ENCODE data around the gene EFNA2.

EFNA2 gene

DNA sequence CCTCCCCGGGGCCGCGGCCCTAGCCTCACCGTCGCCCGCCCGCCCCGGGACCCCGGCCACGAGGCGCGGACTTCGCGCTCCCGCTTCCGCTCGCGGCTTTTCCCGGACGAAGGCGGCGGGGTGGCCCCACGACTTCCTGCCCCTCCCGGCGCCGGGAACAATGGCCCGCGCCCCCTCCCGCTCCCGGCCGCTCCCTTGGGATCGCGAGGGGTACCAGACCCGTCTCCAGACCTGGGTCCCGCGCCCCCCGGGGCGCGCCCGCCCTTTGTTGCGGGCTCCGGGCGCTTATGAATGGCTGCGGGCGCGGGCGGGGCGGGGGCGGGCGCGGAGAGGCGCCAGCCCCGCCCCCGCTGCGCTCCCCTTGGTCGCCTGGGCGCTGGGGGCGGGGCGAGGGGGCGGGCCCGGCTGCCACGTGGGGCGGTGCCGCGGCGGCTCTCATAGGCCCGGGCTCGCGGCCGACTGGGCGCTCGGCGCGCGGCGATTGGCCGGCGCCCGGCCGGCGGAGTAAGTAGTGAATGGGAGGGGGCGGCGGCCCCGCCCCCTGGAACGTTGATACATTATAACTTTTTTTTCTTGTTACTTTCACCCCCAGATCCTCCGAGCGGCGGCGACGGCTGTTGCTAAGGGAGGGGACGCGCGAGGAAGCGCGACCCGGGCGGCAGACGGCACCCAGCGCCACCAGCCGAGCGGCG lies 36.2 kb upstream of the EFNA2 start:
- DNase-seq (ENCODE audit: low read depth in 3 of 3): peak; percentile 89 to 94 (median 89)

GRCh38 chr19:1249990-1250436 lies 35.7 kb upstream of the EFNA2 start:
- DNase-seq (ENCODE audit: low read depth in 3 of 3): no peak

DNA sequence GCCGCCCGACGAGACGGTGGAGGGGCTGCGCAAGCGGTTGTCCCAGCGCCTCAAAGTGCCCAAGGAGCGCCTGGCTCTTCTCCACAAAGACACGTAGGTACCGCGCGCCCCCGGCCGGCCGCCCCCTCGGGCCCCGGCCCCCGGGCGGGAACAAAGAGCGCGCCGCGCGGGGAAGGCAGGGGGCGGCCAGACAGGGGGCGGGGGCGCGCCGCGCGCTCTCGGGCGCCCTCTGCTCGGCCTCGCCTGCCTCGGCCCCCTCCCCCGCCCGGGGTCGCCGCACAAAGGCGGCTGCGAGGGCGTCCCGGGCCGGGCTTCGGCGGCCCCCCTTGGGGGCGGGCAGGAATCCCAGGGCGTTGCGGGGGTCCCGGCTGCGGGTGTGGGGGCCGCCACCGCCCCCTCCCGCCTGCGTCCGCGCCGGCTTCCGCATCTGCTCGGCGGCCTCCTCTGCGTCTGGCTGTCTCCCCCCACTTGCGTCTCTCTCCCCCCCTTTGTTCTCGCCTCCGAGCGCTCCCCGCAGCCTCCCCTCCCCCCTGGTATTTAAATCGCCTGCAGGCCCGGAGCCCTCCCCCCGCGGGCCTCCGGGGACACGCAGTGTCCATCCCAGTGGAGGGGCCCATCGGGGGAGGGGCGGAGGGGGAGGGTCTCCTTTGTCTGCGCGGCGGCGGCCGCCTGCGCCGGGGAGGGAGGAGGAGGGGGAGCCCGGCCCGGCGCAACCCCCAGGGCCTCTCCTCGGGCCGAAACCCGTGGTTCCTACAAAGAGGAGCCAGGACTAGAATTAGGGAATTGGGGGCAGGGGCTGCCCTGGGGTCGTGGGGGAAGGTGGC lies 35.0 kb upstream of the EFNA2 start:
- no peak for DNase-seq (ENCODE audit: low read depth in 3 of 3)

DNA sequence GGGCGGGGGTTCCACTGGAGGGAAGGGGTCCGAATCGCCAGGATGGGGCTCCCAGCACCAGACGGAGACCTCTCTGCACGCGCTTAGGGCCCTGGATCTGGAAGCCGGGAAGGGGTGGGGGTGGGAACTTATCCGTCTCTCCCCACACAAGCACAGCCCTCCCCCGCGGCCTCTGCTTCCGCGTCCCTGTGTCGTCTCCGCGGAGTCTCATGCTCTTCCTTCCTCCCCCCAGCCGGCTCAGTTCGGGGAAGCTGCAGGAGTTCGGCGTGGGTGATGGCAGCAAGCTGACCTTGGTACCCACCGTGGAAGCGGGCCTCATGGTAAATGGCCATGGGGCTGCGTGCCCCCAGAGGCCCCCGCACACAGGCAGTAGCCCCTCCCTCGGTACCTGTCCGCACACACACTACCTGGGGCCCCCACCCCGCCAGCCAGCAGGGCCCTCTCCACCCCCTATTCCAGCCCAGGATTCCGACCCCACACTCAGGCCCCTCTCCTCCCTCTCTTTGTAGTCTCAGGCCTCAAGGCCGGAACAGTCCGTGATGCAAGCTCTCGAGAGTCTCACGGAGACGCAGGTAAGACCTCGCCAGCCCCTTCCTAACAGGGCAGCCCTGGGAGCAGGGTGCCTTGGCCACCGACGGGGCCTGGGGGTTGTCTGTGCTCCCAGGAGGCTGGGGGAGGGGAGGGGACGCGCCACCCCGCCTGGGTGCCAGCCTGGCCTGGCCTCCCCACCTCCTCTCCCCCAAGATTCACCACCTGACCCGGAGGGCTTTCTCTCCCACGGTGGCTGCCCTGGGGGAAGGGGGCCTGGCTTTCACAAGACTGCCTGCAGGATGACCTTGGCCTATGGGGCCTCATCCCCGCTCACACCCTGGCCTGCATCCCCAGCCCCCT lies 34.1 kb upstream of the EFNA2 start:
- peak in 1 of 3 experiments; percentile 65 for DNase-seq (ENCODE audit: low read depth in 3 of 3)

DNA sequence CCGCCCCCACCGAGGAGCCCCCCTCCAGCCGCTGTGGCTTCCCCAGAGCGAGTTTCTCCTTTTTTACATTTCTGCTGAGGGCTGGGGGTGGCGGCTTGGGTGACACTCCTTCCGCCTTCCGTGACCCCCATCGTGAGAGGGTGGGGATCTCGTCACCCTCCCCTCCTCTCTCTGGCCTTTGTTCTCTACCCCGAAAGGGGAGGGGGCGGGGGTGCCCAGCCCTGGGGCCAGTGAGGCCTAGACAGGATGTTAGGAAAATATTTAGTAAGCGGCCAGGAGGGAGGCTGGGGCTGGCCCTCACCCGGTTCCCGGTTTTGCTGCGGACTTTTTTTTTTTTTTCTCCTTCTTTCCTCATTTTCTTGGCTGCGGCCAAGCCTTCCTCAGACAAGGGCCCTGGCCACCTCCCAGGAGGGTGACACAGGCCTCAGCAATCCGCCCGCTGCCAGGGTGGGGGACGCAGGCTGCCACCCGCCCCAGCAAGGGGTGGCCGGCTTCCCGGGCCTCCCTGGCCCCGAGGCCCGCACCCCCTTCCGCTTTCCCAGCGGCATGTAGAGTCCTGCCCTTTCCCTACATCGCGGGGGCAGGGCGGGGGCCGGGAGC lies 33.4 kb upstream of the EFNA2 start:
- peak in 1 of 3 experiments; percentile 68 for DNase-seq (ENCODE audit: low read depth in 3 of 3)

DNA sequence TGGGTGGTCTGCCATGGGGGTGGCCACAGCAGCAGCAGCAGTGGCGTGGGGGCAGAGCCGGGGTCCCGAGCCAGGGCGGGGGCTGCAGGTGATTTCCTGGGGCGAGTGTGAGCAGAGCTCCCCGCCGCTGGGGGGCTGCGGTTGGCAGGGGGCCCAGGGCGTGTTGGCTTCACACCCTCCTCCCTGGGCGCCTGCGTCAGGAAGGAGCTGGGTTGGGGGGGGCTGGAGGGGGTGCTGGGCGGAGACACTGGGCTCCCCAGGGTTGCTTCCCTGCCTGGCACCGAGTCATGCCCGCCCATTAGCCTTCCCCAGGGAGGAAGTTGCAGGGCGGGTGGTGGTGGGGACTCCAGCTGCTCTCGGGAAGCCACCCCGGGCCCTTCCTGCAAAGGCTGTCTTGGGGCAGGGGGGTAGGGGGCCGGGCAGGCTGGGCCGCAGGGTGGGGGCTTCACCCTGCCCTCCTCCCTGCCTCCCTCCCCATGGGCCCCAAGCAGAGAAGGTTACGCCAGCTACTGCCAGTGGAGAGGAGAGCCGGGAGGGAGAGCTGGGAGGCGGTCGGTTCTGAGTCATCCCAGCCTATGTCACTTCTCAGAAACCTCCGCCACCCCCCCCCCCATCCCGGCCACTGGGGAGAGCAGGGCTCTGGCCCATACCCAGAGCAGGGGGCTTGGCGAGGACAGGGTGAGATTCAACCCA lies 32.7 kb upstream of the EFNA2 start:
- peak in 2 of 3 experiments; percentile 62 to 81 for DNase-seq (ENCODE audit: low read depth in 3 of 3)

DNA sequence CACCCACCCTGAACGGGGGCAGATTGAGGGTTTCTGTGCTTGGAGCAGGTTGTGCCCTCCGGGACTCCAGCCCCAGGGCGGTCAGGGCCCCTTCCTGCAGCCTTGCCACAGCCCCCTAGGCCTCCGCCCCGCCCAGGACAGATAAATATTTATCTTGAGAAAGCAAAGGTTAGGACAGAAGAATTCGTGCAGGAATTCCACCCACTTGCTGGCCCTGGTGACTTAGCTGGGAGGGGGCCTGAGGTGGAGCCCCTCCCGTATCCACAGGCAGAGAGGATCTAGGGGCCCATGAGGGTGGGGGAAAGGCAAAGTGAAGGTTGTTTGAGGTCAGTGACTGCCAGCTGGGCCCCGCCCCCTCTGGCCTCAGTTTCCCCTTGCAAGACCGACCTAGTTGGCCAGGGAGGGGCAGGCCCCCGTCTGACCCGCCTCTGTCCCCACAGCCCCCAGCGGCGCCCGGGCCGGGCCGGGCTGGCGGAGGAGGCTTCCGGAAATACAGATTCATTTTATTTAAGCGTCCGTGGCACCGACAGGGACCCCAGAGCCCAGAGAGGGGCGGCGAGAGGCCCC lies 32.1 kb upstream of the EFNA2 start:
- no peak for DNase-seq (ENCODE audit: low read depth in 3 of 3)

DNA sequence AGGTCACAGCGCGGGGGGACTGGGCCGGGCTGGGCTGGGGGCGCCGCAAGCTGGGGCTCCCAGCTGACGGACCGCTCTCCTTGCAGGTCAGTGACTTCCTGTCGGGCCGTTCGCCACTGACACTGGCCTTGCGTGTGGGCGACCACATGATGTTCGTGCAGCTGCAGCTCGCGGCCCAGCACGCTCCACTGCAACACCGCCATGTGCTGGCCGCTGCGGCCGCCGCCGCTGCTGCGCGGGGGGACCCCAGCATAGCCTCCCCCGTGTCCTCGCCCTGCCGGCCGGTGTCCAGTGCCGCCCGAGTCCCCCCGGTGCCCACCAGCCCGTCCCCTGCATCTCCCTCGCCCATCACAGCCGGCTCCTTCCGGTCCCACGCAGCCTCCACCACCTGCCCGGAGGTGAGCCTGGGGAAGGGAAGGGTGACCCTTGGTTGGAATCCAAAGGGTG lies 31.6 kb upstream of the EFNA2 start:
- no peak for DNase-seq (ENCODE audit: low read depth in 3 of 3)

- DNase-seq (ENCODE audit: low read depth in 3 of 3): no peak
Measured at GRCh38 chr19:1254530-1255185, 31.0 kb upstream of the EFNA2 start.

DNA sequence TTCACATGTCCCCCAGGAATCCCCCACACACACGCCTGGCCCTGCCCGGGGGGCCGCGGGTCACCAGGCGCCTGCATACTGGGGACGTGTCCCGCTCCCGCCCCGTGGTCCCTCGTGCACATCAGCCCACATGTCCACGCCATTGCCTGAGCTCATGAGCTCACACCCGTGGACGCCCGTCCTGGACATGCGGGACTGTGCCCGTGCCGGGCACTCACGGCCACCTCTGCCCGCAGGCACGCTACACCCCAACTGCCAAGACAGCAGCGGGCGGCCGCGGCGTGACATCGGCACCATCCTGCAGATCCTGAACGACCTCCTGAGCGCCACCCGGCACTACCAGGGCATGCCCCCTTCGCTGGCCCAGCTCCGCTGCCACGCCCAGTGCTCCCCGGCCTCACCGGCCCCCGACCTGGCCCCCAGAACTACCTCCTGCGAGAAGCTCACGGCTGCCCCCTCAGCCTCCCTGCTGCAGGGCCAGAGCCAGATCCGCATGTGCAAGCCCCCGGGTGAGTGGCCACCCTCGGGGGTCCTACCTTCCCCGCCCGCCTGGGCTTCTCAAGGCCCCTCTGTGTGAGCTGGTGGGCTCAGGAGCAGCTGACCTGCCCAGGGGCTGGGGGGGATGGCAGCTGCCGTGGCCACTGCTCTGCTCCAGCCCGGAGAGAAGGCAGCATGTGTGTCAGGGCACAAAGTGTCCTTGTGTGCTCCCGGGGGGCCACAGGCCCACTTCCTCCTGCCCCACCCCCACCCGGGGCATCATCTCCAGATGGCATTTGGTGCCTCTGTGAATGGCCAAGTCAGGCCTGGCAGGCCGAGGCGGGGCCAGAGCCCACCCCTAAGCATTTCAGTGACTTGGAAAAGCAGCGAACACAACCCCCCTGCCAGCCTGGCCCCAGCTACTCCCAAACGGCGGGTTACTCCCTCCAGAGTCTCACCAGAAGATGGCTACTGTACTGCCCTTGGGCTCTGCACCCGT lies 30.2 kb upstream of the EFNA2 start:
- DNase-seq (ENCODE audit: low read depth in 3 of 3): no peak

DNA sequence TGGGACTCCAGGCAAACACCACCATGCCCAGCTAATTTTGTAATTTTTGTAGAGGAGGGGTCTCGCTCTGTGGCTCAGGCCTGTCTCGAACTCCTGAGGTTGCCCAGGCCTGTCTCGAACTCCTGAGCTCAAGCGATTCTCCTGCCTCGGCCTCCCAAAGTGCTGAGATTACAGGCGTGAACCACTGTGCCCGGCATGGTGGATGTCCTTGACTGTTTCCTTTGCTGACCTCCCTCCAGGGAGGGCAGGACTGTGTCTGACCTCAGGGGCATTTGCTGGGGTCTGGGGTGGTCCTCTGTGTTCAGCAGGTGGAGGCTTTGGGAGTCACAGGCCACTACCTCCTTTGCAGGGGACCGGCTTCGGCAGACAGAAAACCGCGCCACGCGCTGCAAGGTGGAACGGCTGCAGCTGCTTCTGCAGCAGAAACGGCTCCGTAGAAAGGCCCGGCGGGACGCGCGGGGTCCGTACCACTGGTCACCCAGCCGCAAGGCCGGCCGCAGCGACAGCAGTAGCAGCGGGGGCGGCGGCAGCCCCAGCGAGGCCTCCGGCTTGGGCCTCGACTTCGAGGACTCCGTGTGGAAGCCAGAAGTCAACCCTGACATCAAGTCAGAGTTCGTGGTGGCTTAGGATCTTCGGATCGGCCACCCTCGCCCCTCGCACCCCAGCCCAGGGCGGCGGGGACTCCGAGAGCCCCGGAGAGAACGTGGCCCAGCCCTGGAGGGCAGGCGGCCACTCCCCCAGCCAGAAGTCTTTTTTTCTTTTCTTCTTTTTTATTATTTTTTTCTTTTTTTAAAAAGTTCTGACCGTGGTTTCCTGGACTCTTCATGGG lies 28.8 kb upstream of the EFNA2 start:
- no peak for DNase-seq (ENCODE audit: low read depth in 3 of 3)

- no peak for DNase-seq (ENCODE audit: low read depth in 3 of 3)
Measured at GRCh38 chr19:1257475-1258162, 28.1 kb upstream of the EFNA2 start.

GRCh38 chr19:1258163-1258492 lies 27.5 kb upstream of the EFNA2 start:
- no peak for DNase-seq (ENCODE audit: low read depth in 3 of 3)

GRCh38 chr19:1258707-1259205 lies 26.9 kb upstream of the EFNA2 start:
- DNase-seq (ENCODE audit: low read depth in 3 of 3): no peak

DNA sequence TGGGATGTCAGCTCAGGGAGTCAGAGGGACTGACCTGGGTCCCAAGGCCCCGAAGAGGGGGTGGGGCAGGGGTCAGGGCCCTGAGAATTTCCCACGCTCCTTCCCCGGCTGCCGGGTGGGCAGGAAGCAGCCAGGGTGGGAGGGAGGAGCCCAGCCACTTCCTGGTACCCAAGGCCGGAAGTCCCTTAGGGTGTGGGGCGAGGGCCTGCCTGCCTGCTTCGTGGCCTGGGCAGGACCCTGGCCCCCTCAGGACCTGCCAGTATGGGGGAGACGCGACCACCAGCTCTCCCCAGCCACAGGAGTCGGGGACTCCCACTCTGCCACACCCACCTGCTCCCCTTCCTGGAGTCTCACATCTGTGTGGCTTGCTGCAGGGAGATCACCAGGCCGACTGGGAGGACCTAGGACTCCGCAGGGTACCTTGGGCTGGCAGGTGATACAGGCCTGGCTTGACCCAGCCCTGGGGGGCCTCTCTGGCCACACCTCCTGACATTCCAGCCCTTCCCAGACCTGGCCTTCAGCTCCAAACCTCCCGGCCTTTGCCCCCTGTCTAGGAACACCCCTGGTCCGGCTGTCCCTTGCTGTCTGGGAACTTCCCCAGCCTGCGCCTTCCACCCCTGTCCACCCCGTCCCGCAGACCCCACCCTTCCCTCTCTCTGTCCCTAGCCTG lies 26.3 kb upstream of the EFNA2 start:
- peak in 2 of 3 experiments; percentile 48 to 69 for DNase-seq (ENCODE audit: low read depth in 3 of 3)

- DNase-seq (ENCODE audit: low read depth in 3 of 3): peak in 1 of 3 experiments; percentile 62
Measured at GRCh38 chr19:1259876-1260748, 25.6 kb upstream of the EFNA2 start.
